HG03135 (cell line): ENCODE measurements around the gene DOK7.
"Not testable (repeated sequence)": the region's sequence is repeated elsewhere in the genome, so short reads cannot be mapped to it uniquely, and the experiment has no call there.

Source experiments
- ATAC-seq: cut with Tn5 transposase; IDR thresholded peaks from one replicate; pipeline ENCODE4 v1.9.1; 2021; ENCODE audit warnings: mild to moderate bottlenecking, moderate library complexity; ENCODE audit not compliant: unreplicated experiment

The DOK7 gene

DNA sequence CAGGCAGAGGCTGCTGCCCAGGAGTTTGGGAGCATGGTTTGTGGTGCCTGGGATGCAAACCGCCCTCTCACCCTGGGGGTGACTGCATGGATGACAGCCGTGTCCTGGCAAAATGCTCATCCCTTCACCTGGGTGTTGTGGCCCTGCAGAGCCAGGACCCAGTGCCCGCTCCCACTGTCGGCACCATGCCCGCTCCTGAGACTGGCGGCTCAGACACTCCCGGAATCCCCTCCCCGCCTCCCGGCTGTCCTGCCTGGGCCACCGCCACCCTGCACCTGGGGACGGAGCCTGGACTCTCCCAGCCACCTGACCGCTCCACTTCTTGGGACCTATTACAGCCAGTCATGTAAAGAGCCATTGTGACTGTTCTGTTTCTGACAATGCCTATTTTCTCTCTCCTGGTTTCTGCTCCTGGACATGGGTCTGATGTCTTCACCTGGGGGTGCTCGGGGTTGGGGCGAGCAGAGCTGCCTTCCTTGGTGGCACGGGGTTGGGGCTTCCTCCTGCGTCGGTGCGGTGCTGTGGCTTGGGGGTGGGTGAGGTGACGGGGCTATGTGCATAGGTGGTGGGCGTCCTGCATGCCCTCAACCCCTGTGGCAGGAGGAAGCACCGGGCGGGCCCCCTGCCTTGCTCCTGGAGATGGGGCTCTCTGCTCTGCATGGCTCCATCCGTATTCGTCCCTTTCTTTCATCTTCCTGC lies 38.2 kb downstream of the DOK7 start:
- no peak for ATAC-seq

DNA sequence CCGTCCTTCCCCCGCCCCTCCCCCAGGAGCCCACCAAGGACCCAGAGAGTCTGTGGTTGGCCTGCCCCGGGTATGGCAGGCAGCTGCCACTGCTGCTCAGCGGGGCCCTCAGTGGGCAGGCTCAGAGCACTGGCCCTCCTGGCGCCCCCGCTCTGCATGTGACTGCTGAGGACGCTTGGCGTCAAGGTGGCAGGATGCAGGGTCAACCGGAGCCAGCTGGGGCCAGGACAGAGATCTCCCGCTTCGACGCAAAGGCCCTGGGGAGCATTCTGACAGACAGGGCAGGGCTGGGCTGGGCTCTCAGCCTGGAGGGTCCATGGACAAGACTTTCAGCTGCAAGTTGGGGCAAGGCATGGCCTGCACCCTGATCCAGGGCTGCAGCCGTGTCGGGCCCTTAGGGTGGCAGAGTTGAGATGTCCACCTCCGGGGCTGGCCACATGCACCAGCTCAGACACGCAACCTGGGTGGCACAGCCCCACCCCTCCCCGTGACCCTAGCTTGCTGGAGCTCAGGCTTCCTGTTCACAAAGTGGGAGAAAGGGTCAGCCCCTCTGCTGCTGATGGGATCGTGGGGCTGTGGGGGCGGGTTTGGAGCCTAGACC lies 38.8 kb downstream of the DOK7 start:
- no peak for ATAC-seq

DNA sequence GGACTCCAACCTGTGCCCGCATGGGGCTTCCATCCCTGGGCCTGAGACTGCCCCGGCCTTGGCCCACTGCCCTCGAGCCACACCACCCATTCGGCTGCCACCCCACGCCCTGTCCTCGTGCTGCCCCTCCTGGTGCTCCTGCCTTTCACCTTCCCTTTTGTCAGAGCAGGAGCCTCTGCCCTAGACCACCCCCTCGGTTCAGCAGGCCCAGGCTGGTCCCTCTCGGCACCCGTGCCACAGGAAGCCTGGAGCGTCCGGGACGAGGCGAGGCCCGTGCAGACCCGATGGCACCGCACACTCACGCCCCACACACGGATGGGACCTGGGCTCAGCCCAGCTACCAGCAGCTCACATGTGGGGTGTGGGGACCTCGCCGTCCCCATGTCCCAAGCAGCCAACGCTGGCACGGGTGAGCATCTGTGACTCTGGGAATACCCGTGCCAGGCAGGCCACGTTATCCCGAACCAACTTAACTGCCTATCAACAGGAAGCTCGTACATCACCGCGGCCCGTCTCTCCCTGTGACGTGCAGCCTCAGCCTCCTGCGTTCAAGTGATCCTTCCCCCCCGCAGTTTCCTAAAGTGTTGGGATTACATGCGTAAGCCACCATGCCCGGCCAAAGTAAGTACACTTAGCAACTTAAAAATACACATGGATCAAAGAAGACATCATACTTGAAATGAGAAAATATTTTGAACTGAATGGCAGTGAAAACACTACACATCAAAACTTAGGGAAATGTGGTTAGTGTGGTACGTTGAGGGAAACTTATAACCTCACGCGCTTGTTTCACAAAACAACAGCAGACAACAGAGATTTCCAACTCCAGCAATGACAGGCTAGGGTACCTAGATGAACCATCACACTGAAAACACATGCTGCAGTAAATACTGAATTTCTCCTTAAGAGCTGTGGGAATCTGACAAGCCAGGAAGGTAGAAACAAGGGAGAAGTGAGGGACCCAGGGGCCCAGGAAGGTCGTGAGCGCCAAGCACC lies 40.1 kb downstream of the DOK7 start:
- no peak for ATAC-seq

DNA sequence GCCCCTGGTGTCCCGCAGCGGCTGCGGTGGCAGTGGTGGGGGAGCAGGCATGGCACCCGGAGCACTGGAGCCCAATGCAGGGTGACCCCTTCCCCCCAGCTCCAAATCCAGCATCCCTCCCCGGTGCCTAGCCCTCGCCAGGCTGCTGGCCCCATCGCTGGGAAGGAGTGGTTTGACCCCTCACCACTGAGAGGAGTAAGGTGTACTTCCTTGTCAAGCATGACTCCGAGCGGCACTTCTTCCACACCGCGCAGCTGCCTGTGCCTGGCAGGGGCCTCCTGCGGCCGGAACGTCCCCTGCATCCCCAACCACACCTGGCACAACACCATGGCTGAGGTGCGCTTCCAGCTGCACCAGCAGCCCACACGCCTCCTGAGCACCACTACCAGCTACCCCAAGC lies 42.1 kb downstream of the DOK7 start:
- ATAC-seq: no peak

DNA sequence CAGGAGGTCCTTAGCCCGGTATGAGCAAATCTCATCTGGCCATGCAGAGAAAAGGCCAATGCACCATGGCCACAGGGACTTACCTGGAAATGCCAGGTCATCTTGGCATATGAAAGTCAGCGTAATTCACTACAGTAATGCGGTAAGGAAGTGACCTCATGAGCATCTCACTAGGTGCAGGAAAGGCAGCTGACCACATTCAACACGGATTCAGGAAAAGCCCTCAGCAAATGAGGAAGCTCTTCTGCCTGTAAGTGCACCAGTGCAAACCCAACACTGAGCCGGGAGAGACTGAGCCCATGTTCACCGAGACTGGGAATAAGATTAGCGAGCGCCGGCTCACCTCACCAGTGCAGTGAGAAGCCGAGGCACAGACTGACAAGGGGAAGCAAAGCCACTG lies 45.4 kb downstream of the DOK7 start:
- no peak for ATAC-seq

DNA sequence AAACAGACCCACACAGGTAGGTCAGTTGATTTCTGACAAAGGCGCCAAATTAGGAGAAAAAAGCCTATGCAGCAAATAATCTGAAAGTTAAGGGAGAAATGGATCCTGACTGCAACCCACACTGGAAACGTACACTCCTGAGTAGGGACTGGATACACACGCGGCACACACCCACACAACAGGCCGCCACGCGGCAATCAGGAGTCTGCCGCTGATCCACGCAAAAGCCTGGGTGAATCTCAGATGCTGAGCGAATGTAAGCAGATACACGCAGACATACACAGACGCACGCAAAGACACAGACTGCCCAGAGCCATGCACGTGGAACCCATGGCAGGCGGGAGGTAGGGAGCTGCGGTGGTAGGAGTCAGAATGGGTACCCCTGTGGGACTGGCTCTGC lies 47.4 kb downstream of the DOK7 start:
- no peak for ATAC-seq

DNA sequence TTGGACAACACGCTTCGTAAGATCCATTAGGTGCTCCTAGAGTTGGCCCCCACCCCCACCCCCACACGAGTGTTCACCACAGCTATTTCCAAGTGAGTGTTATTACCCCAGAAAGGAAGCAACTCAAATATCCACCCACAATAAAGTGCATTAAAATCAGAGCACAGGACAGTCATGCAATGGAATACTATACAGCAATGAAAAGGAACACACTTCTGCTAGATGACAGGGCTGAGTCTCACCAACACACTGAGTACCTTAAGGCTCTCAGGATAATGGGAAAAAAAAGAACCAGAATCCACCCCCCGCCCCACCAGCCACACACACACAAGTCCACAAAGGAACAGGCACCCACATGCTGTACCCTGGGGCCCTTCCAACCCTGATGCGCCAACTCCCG lies 48.1 kb downstream of the DOK7 start:
- ATAC-seq: no peak

DNA sequence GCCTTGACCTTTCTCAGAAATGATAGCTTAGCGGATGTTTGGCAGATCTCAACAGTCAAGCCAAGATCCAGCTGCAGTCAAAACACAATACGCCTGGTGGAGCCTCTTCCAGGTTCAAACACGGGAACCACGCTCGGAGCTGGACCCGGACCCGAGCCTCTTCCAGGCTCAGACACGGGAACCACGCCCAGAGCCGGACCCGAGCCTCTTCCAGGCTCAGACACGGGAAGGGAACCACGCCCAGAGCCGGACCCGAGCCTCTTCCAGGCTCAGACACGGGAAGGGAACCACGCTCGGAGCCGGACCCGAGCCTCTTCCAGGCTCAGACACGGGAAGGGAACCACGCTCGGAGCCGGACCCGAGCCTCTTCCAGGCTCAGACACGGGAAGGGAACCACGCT lies 48.5 kb downstream of the DOK7 start:
- ATAC-seq: not testable (repeated sequence)

DNA sequence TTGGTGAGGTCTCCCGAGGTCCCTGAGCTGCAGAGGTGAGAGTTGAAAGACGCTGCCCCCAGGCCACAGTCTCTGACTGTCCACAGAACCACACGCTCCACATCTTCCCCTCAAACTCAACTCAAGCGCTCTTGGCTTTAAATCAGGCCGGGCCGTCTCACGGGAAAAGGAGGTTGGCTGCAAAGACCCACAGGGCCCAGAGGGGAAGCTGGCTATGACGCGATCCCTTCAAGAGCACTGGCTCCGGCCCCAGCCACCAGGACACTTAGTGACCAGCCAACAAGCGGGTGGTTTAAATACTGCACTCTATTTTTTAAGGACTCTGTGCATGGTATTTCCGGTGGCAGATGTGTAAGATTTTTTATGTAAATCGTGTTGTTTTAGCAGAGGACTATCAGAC lies 49.2 kb downstream of the DOK7 start:
- ATAC-seq: no peak

DNA sequence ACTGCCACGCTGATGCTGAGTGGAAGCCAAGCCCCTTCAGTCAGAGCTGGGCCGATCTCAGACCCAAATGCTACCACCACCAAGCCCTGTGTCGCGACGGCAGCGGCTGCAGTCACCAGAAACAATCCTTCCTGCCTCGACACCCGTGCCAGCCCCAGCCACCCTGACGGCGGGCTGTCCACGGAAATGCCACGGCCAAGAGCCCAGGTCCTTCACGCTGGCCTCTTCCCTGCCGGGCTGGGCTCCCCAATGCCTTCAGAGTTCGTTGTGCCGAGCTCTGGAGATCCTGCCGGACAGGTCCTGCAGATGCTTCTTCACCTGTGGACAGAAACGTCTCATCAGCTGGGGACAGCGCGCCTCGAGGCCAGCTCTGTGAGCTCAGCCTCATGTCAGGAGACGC lies 49.6 kb downstream of the DOK7 start:
- no peak for ATAC-seq

DNA sequence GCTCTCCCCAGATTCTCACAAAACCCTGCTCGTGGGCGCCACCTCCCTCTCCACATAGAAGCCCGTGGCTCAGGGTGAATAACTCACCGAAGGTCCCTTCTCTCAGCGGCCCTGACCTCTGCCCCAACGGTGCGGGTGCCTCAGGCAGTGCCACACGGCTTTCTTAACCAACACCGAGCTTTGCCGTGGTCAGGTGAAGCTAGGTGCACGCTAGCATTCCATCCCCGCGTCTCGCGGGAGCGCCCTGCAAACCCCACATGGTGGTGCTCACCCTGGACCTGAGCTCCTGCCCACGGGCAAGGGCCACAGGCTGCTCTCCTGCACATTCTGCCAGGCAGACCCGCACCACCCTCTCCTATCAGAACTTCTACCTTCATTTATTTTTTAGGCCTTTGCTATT lies 50.7 kb downstream of the DOK7 start:
- ATAC-seq: no peak

DNA sequence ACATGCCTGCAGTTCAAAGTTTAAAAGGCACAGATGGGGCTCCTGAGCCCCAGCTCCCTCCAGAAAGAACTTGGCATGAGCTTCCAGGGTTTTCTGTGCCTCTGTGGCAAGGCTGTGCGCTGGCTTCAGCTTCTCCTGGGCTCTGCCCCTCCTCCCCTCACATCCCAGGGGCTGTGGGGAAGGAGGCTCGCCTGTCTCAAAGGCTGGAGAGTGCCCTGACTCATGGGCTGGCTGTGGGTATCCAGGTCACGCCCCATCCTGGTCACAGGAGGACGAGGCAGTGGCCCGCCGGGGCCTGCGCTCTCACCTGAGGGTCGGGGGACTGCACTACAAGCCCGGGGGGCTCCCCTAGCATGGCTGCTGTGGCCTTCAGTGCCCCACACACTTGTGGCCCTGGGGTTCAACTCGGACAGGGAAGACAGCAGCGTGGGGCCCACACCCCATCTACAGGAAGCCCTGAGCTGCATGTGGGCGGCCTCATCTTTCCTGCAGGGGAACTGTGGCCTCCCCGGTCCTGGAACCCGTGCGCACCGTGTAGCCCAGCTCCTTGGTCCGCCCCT lies 51.2 kb downstream of the DOK7 start:
- ATAC-seq: no peak

DNA sequence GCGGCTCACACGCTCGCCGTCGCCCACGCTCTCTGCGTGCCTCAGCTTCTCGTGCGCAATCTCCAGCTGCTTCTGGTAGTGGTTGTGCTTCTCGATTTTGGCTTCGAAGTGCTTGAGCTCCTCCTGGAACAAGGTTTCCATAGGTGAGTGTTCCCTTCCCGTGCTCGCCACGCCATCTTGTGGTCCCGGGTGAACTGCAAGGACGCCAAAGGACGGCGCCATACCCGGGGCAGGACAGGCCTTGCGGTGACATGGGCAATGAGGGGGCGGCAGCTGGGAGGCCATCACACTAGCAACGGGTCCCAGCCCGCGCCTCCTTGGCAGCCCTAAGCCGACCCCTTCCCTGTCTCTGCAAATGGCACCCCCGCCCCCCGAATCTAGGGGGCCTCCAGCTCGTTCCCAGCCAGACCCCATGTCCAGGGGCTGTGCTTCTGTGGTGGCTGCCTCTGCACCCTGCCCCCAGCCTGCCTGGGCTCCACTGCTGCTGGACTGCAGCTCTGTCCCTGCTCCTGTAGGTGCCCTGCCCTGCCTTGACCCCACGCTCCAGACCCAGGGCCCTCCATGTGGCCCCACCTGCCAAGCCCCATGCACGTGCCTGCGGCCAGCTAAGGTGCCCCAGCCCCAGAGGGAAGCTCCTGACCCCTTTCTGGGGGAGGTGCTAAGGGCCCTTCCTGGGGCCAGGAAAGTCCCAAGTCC lies 51.8 kb downstream of the DOK7 start:
- no peak for ATAC-seq

DNA sequence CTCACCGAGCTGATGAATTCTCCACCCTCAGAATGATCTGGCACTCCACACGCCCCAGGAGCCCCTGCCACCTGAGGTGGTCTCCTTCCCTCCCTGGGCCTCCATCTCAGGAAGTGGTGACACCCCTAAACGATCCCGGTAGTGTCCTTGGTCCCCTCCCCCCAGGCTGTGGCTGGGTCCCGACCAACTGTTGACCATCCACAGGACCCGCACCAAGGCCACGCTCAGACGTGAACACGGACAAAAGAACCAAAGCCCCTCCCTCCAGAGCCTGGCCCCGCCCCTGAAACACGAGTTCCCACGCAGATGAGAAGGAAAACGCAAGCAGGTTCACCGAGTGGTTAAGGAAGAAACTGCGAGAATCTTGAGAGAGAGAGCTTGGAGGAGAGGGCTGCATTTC lies 52.5 kb downstream of the DOK7 start:
- ATAC-seq: no peak

DNA sequence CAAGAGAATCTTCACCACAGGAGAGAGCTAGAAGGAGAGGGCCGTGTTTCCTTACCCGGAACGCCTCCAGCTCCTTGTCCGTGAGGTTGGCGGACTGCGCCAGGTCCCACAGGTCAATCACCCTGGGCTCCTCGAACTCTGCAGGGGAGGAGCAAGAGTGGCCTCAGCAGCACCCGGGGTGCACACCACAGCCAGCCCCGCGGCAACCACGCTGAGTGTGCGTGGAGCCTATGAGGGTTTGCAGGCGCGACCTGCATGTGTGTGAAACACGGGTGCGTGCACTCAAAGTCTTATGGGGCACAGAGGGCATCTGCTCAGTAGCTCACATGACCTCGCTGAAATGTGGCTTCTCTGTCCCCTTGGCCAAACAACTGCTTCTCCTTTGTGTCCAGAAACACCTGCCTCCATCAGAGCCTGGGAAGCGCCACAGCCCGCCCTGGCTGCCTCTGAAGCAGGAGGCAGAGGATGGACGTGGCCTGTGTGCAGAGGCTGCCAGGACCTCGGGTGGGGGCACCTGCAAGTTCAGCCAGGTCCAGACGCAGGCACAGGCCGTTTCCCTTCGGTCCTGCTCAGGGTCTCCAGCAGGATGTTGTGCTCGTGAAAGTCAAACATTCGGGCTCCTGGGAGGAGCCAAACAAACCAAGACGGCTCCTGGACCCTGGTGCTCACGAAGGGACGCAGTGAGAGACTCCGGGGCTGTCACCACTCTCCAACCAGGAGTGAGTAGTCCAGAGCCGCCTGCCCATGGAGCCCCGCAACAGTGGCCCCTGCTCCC lies 53.1 kb downstream of the DOK7 start:
- ATAC-seq: no peak

DNA sequence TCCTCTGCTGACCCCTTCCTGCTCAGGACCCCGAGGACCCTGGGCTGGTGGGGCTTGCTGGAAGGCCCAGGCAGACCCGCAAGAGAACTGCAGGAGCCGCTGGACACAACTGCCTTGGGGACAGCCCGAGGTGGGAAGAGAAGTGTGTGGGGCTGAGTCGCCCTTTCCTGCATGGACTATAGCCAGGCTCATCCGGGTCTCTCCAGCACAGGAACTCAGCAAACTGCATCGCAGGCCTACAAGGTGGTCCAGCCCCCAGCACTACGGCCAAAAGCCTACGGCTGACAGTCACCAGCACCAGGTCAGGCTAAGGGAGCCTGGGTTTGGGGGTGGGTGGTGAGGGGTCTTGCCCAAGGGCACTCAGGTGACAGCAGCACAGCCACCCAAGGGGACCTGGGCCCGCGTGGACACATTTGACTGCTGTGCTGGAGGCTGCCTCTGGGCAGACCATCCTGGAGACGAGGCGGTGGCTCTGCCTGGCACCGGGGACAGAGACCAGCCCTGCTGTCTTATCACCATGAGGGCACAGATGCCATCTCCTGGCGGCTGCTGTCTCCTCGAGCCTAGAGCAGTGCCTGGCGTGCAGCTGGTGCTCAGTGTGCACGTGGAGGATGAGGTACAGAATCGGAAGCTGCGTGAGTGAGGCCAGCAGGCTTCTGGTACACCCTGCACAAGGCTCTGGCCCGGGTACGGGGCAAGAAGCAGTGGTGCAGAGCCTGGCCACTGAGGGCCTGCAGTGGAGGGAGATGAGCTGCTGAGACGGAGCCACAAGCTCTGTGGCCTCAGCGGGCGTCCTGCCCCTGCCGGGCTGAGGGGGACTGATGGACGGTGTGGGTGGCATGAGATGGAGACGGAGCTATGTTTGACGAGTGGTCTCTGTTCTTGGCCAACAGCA lies 54.0 kb downstream of the DOK7 start:
- ATAC-seq: no peak

DNA sequence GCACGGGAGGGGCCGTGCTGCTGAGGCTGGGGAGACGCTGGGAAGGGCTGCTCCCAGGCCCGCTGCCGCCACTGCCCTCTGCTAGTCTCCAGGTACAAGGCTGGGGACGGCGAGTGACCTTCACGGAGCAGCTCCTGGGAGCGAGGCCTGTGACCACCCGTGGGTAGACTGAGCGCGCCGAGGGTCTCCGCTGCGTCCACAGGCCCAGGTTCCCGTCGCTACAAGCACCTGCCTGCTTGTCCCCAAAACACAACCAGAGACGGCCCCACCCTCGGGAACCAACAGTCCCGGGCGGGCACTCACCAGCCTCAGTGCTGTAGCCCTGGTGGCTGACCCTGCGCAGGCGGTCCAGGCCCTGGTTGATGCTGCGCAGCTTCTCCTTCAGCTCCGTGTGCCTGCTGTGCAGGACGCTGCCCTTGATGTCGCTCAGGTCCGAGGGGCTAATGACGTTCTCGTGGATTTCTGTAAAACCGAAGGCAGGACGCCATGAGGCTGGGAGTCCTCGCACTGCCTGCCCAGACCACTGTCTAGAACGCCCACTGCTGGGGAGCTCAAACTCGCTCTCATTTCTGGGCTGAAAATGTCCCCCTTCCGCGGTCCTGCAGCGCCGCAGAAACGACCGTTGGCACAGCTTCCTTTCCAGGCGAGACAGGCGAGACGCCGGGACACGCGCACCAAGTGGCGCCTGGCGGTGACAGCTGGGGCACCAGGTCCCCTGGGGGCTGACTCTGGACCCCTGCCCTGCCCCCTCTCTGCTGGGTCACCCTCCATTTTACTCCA lies 54.8 kb downstream of the DOK7 start:
- no peak for ATAC-seq

DNA sequence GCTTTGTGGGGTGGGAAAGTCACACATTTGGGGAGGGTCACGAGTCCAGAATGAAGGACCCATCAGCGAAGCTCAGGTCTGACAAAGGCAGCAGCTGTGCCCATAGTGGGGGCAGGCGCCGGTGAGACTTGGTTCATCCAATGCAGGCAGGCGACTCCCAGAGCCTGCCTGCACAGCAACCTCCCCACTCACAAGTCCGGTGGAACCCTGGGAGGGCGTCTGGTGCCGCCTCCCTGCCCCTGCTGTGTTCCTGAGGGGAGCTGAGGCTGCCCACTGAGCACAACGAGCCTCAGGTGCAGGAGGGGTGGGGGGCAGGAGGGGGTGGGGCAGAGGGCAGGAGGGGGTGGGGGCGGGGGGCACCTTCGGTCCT lies 55.4 kb downstream of the DOK7 start:
- ATAC-seq: no peak
